ENCODE measurements around the gene DNAH1. TPM values are rescaled to one million over a fixed set of nuclear protein-coding genes. Genes with fewer than 3 reads are reported as not detected.
A peak's percentile ranks its signal among the peaks of the same experiment; 100 is the strongest.

DNAH1 gene
- total and polyA plus RNA-seq, 2 of the 13 experiments (the other 11 are each of a cell fraction or from before 2014, with no cell fraction given), result 0.64 to 3.5 TPM

DNA sequence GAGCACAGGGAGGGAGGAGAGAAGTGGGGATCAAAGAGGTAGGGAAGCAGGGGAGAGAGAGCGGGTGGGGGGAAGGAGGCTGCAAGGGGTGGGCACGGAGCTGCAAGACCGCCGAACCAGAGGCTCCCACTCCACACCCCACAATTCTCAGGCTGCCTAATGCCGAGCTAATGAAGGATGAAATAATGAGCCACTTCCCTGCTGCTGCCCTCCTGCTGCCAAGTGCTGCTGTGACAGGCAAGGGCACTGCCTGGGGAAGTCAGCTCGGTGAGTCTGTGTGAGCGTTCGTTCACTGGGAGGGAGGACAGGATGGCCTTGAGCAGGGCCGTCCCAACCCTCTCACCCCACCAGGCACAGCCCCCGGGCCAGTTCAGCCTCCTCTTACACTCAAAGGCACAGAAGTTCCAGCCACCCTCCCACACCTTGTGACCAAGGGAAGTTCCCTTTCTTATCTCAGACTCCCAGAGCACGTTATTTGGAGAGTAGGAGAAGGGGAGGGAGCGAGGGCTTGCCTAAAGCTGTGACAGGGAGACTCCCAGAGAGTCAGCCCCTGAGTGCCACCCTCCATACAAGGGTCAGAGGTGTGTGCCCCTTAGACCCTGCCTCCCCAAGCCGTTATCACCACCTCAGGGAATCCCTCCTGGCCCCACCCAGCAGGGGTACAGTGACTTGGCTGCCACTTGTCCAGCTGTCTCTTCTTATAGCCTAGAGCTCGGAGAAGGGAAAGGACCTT, 16.1 kb upstream of the DNAH1 start (continued):
- TF ChIP-seq ZNF660 (CRISPR knock-in tag; IDR thresholded peaks at IDR 0.05; ENCODE audit: borderline replicate concordance, low read depth) (no peak), KDM2A (CRISPR knock-in tag; IDR thresholded peaks at IDR 0.05; ENCODE audit: borderline replicate concordance, low read depth) (peak; percentile 47; the same call in 1 of the 2 replicates), ZNF318 (CRISPR knock-in tag; IDR thresholded peaks at IDR 0.05) (no peak), ZNF781 (CRISPR knock-in tag; IDR thresholded peaks at IDR 0.05; ENCODE audit: borderline replicate concordance, not compliant biosample characterization) (no peak), ZNF562 (CRISPR knock-in tag; IDR thresholded peaks at IDR 0.05; ENCODE audit: borderline replicate concordance) (no peak), HNRNPL (IDR thresholded peaks at IDR 0.05; ENCODE audit: low read depth, low read length) (0 out of 2 replicates have a peak, but pooled peaks have one; percentile 40), KLF15 (CRISPR knock-in tag; IDR thresholded peaks at IDR 0.05; ENCODE audit: borderline replicate concordance) (no peak), BRD4 (CRISPR knock-in tag; IDR thresholded peaks at IDR 0.05) (no peak), ZBTB42 (CRISPR knock-in tag; IDR thresholded peaks at IDR 0.05) (no peak), RNF219 (CRISPR knock-in tag; IDR thresholded peaks at IDR 0.05) (no peak)
- TF ChIP-seq, protein P1, sequence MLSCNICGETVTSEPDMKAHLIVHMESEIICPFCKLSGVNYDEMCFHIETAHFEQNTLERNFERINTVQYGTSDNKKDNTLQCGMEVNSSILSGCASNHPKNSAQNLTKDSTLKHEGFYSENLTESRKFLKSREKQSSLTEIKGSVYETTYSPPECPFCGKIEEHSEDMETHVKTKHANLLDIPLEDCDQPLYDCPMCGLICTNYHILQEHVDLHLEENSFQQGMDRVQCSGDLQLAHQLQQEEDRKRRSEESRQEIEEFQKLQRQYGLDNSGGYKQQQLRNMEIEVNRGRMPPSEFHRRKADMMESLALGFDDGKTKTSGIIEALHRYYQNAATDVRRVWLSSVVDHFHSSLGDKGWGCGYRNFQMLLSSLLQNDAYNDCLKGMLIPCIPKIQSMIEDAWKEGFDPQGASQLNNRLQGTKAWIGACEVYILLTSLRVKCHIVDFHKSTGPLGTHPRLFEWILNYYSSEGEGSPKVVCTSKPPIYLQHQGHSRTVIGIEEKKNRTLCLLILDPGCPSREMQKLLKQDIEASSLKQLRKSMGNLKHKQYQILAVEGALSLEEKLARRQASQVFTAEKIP (CRISPR knock-in tag; IDR thresholded peaks at IDR 0.05; ENCODE audit: borderline replicate concordance), result no peak
- TF ChIP-seq, protein P2, sequence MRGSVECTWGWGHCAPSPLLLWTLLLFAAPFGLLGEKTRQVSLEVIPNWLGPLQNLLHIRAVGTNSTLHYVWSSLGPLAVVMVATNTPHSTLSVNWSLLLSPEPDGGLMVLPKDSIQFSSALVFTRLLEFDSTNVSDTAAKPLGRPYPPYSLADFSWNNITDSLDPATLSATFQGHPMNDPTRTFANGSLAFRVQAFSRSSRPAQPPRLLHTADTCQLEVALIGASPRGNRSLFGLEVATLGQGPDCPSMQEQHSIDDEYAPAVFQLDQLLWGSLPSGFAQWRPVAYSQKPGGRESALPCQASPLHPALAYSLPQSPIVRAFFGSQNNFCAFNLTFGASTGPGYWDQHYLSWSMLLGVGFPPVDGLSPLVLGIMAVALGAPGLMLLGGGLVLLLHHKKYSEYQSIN (CRISPR knock-in tag; IDR thresholded peaks at IDR 0.05; ENCODE audit: borderline replicate concordance), result no peak
